Uterus (tissue), 2 donors: ENCODE results near the gene C2CD3.

Source experiments
- POLR2A ChIP-seq, 2 donors: fragments of 450-650 bp; IDR thresholded peaks; one replicate each; pipeline ENCODE4 v1.6.1; 2016; ENCODE audit warnings: antibody characterized with exemption in 2 of 2, mild to moderate bottlenecking in 1 of 2, moderate library complexity in 1 of 2
- TF ChIP-seq, protein P1 (sequence below), 4 experiments: fragments of 200-600 bp in 2 of 4; fragments of 450-650 bp in 2 of 4; sonication (generic) in 2 of 4; IDR thresholded peaks; one replicate each; pipeline ENCODE4 v1.5.1; 2016 to 2019; ENCODE audit warnings: antibody characterized with exemption in 4 of 4, mild to moderate bottlenecking in 2 of 4, moderate library complexity in 1 of 4

DNA sequence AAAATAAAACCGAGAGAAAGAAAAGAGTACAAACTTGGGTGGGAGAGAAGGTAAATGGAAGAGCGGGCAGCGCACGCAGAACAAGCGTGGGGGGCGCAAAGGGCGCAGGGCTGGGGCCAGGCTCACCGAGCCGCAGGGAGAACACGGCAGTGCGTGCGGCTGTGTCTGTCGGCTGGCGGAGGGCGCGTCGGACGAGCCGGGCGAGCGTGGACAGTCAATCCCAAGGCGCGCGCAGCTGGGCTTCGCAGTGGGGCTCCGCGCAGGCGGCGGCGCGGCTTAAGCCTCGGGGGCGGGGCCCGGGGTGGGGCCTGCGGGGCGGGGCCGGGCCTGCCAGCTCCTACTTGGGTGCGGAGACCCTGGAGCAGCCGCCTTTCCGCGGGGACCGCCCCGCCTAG lies 188.2 kb downstream of the C2CD3 start, which contains the start of gene UCP2:
- TF ChIP-seq, protein P1, sequence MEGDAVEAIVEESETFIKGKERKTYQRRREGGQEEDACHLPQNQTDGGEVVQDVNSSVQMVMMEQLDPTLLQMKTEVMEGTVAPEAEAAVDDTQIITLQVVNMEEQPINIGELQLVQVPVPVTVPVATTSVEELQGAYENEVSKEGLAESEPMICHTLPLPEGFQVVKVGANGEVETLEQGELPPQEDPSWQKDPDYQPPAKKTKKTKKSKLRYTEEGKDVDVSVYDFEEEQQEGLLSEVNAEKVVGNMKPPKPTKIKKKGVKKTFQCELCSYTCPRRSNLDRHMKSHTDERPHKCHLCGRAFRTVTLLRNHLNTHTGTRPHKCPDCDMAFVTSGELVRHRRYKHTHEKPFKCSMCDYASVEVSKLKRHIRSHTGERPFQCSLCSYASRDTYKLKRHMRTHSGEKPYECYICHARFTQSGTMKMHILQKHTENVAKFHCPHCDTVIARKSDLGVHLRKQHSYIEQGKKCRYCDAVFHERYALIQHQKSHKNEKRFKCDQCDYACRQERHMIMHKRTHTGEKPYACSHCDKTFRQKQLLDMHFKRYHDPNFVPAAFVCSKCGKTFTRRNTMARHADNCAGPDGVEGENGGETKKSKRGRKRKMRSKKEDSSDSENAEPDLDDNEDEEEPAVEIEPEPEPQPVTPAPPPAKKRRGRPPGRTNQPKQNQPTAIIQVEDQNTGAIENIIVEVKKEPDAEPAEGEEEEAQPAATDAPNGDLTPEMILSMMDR (IDR thresholded peaks at IDR 0.05), result no peak
- no peak for TF ChIP-seq POLR2A (IDR thresholded peaks at IDR 0.05)
